ENCODE results near the gene HDAC8.
"Not testable (repeated sequence)": the region's sequence is repeated elsewhere in the genome, so short reads cannot be mapped to it uniquely, and the experiment has no call there.

The HDAC8 gene

DNA sequence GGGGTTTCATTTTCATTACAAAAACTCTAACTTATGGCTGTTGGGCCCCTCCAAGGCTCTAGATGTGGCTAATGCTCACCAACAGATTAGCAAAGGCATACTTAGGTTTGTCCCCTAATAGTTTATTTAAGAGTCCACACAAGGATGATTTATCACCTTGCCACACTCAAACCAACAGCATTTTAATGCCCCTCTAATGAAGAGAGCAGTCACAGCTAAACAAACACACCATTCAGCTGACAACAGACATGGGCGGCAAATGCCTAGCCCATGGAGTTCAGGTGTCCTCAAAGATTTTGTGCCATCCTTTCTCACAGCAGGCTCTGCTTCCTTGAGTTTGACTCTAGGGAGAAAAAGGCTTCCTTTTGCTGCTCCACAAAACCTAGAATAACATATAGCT lies 205.1 kb downstream of the HDAC8 start:
- no peak for DNase-seq

DNA sequence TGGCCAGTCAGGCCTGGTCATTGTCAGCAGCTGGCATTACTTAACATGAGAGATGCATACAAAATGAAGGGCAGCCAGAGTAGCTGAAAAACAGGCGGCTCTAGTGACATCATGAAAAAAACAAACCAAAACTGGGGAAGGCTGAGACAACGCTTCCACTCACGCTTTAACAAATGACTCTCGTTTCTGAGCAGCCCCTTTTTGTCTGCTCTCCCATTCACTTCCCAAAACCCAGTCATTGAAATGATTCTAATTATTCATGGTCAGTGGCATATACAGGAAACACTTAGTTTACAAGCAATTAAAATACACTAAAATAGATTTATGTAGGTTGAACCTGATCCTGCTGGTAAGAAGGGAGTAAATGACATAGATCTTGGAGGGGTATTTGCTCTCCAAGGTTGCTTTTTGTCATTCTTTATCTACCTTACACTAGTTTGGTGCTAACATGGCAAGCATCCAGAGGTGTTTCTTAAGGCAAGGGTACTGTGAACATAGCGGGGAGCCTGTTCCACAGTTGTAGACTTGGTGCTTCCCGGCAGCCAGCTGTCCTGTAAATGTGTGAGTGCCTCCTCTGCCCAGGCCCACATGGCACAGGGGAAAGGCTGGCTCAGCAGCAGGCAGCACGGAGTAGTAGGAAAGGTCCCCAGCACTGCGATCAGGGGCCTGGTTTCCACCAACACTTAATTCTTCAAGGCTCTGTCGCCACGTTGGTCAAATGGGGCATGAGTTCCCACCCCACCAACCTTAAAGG lies 205.8 kb downstream of the HDAC8 start:
- no peak for DNase-seq

DNA sequence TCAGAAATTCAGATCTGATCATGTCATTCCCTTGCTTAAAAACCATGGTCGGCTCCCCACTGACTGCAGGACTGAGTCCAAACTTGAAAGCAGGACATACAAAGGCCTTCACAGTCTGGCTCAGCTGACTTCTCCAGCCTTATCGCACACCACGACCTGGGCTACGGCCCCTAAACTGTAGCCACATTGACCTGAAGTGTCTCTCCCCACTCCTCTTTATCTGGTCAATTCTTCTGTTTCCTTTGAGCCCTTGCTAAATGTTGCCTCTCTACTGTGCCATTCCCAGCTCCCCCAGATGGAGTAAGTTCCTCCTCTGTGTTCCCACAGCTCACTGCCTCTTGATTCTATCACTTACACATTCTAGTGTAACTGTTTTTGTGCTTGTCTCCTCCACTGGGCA lies 206.5 kb downstream of the HDAC8 start:
- DNase-seq: no peak

DNA sequence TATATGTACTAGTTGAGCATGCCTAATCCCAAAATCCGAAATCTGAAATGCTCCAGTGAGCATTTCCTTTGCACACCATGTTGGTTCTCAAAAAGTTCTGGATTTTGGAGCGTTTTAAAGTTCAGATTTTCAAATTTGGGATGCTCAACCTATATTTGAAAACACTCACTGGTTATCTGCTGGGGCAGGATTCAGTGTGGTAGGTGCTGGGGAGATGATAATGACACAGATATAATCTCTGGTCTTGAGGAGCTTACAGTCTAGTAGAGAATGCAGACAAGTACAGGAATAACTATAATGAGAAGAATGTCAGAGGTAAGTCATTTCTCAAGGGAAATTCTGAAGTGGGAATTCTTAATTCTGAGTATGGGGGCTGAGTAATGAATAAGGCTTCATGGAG lies 207.5 kb downstream of the HDAC8 start:
- DNase-seq: no peak

DNA sequence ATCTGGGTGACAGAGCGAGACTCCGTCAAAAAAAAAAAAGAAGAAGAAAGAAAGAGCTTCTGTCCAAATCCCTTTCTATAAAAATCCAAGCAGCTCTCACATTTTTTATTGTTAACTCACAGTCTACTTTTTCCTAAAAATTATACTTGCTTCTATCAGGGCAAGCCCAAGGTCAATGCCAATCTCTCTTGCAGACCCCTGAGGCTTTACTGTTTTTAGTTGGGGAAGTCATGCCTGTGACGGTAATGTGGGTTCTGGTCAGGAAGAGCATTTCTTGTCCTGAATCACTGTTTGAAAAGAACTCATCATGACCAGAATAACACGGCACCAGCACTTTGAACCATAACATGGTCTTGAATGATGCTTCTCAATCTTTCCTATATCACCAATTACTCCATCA lies 212.3 kb downstream of the HDAC8 start:
- DNase-seq: no peak

DNA sequence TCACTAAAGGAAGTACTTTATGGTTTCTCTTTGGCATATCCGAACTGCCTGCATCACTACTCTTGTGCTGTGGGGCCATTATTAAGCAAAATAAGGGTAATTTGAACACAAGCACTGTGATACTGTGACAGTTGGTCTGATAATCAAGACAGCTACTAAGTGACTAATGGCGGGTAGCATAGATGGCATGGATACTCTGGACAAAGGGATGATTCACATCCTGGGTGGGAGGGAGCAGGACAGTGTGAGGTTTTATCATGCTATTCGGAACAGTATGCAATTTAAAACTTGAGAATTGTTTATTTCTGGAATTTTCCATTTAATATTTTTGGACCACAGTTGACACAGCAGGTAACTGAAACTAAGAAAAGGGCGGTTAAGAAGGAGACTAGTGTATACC lies 214.3 kb downstream of the HDAC8 start:
- DNase-seq: no peak

DNA sequence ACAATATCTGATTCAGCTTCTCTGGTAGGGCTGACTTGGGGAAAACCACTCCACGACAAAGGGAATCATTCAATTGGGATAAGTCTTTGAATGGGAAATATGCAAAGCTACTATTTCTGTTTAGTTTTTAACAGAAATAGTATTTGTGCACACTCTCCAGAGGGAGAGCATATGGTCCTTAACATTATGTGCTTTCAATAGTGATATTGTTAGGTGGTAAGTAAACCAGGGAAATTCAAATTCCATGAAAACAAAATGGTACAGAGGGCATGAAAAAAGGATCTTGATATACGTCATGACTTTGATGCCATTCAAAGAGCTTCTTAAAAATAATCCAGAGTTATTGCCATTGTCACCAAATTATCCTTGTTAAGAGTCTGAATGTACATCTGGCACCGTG lies 219.9 kb downstream of the HDAC8 start:
- no peak for DNase-seq

DNA sequence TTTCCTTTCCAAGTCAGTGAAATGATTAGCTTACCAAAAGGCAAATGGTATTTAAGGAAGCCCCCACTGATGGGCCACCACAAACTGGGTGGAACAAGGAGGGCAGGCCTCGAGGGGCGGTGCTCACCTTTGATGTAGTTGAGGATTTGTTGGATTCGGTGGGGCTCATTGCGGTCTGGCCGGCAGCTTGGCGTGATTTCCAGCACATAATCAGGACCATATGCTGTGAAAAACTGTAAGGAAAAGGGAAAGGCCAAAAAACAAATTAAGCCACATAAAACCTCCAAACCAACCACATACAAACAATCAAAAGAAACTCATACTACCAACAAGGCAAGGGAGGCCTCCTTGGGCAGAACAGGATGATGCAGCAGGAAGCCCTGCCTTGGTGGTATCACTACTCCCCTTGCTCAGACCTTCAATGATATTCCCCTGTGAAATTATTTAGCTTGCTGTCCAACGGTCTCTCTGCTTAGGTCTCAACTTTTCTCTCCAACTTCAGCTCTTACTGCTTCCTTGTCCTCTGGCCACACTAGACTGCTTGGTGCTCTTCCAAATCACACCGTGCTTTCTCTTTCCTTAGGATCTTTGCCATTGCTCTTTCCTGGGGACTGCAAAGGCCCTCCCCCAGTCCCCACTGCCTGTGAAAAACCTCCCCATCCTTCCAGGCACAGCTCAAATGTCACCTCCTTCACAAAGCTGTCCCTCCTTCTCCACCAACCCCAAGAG lies 220.9 kb downstream of the HDAC8 start:
- DNase-seq: no peak

DNA sequence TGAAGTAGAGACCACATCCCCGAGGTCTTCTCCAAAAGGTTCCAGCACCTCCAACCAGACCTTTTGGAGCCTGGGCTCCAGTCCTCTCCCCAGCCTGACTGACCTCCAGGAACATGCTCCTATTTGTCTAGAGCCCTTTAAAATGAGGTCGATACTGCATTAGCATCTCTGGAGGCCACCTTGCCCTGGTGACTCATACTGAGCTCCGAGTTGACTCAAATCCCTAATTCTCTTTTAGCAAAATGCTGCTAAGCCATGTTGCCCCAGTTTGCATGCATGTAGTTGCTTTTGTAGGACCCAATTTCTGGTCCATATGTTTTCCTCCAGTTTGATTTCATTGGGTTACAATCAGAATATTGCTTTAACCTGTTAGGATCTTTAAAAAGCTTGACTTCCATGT lies 223.5 kb downstream of the HDAC8 start:
- no peak for DNase-seq

DNA sequence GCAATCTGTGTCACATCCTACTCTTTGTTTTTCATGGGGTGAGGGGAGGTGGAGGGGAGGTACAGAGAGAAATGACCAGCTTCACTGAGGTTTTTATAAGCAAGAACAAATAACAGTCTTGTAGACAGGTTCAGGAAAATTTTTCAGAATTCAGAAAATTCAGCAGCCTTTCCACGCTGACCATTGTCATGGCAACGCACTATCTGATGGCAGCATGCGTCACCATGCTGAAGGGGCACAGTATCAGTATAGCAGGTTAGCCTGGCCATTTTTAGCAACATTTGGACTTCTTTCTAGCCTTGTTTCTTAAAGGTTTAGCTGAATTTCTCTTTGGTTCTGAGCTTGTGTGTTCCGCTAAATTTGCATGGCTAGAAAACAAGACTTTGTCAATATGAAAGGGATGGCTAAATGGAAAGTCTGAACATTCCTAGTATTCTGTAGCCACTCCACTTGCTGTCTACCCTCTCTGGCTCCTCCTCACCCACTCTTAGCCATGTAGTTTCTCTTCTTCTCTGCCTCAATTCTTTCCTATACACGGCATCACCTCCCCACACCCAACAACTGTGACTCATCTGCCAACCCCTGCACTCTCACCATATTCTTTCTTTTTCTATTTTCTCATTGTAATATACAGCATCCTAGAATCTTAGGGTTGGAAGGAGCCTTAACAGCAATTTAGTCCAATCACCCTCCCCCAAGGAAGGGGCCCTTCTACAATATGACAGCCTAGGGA lies 224.2 kb downstream of the HDAC8 start:
- no peak for DNase-seq

DNA sequence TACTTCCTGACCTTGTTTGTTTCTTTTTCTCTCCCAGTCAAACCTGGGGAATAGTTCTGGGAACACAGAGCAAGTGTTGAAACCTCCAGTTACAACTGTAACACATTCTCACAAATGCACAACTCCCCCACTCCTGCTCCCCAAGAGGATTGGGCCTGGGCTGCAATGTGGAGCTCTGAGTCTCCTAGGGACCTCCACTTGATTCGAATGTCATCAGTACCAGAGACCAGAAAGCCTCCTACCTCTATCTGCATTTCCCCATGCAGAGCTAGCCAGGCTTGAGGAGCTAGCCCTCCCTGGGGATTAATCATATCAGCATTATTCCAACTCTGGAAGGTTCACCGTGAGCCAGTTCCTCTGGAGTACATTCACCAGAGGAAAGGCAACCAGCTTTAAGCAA lies 225.3 kb downstream of the HDAC8 start:
- DNase-seq: no peak

DNA sequence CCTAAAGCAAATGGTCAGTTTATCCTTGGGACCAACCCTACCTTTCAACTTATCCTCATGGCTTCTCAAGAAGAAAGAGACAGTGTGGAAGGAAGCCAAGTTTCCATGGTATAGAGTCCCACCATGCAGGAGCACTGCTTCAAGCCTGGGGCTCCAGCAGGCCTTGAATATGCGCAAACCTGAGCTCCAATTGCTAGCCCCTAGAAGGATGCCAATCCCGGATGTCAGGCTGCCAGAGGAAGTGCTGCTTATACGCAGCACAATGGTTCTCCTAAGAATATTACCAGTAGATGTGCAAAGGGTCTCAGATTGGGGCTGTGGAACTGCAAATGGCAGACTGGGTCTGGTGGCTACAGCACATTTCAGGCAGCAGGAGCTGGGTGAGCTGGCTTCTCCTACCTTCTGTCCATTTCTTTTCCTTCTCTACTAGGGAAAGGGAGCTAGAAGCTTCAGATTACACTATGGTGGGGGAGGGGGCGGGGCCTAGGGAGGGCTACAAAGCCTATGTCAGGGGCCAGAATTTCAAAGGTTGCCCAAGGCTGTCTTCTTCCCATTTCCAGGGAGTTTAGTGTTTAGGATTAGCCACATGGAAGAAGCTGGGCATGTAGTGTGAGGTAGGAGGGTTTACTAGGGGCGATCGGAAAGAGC lies 226.2 kb downstream of the HDAC8 start:
- no peak for DNase-seq

DNA sequence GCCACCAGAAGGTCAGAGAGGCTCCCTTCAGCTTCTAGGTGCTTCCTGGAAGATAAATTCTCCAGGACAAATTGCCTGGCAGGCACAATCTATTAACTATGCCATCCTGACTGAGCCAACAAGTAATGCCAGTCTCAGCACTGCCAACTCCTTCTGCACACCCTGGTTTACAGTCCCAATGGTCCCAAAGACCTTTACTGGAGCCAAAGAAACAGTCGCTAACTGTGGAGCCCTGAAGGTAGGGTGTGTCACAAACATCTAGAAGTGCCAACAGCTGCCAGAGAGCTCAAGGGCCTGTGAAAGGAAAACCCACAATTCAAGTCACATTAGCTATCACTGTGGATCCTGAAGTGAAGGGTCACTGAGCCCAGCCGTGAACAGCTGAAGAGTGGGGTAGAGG lies 232.0 kb downstream of the HDAC8 start:
- DNase-seq: no peak

DNA sequence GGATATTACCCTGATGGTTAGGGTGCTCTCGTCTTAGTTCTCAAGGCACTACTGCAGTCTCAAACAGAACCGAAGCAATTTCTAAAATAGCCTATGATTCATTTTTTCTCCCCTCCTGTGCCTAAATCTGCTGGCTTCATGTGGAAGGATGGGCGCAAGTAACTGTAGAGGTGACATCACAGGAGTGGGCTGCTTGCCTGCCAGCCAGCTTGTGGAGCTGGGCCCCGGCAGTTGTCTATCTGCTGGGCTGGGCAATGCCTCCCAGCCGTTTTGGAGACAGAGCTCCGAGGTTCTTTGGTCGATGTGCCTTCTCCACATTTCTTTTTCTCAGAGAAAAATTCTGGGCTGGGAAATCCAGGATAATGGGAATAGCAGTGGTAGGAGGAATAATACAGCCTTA lies 232.6 kb downstream of the HDAC8 start:
- DNase-seq: no peak

DNA sequence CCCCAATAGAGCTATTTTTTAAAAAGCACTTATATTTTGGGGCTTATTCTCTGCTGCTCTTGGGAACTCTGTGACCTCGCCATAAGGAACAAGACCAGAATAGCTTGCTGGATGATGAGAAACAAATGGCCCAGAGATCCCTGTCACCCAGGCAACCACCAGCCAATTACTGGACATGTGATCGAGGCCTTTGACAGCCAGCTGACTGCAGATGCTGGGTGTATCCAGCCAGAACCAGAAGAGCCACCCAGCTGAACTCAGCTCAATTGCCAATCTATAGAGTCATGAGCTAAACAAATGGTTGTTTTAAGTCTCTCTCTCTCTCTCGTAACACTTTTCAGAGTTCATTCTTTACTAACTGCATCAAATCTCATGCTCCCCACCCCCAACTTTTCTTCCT lies 242.5 kb downstream of the HDAC8 start:
- DNase-seq: no peak

DNA sequence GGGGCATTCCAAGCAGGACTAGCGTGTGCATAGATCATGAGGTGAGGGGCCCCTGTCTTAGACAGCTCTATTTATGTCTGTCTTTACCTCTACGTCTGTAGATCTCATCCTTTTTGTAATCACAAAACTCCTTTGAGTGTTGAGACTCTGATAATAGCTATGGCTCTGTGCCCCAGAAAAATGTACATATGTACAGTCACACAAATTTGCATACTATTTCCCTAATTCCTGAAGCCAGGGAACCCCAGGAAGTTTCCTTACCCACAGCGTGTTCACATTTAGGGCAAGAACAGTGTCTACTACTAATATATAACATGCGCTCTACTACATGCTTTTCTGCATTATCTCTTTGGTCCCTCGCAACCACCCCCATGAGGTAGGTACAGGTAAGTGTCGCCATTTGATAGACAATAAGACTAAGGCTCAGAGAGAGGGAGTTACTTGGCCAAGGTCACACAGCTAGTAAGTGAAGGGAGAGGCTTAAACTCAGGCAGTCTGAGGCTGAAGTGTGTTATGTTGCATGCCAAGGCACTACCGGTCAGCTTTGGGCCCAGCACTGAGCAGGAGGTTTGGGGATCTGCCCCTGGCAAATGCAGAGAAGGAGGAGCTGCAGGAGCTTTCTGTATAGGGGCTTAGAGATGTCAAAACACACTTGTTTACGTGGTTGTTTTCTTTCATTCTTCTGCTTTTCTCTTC lies 245.9 kb downstream of the HDAC8 start:
- no peak for DNase-seq

DNA sequence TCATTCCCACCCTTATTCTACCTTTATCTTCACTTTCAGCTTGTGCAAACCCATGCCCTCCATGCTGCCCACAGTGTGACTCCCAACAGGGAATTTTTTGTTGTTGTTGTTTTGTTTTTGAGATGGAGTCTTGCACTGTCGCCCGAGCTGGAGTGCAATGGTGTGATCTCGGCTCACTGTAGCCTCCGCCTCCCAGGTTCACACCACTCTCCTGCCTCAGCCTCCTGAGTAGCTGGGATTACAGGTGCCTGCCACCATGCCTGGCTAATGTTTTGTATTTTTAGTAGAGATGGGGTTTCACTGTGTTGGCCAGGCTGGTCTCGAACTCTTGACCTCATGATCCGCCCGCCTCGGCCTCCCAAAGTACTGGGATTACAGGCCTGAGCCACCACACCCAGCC lies 253.0 kb downstream of the HDAC8 start:
- not testable (repeated sequence) for DNase-seq

DNA sequence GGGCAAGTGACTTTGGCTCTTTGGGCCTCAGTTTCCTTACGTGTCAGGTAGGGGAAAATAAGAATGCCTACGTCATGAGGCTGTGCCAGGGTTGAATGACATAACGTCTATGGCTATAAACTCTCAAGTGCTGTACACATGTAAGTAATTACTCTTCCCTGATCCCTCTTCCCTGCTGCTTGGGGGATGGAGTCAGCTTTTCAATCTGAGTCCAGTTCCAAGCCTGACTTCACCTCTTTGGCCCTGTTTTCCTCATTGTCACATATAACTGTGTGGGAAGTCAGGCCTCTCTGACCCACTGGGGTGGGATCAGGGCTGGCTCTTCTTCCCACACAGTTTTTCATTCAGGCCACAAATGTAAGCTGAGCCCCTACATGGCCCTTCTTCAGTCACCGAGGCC lies 255.5 kb downstream of the HDAC8 start:
- no peak for DNase-seq

DNA sequence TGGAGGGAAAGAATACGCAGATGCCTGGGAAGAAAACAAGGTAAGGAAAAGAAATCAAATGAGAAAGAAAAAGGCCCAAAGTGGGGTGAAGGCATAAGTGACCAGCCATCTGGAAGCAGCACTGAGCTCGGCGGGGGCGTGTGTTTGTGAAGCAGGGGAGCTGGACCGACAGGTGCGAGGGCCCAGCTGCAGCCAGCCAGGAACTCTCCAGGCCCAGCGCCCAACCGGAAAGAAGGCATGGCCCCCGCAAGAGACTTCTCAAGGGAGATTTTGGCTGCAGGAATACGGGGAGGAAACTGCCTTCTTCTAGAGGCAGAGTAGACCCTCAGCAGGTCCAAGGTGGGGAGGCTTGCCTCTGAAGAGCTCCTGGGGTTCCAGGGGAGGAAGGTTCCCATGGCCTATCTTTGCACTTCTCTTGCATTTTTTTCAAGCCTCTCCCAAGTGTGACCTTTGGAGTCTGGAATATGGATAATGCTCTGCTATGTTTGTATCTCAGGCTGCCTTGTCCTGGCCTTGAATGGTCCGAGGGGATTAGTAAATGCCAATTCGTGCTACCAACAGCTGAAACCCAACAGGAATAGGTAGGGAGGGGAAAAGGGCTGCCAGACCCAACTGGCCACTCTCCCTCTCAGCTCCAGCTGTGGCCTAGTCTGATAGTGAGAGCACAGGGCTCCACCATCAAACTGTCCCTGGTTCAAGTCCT lies 256.1 kb downstream of the HDAC8 start:
- DNase-seq: no peak

DNA sequence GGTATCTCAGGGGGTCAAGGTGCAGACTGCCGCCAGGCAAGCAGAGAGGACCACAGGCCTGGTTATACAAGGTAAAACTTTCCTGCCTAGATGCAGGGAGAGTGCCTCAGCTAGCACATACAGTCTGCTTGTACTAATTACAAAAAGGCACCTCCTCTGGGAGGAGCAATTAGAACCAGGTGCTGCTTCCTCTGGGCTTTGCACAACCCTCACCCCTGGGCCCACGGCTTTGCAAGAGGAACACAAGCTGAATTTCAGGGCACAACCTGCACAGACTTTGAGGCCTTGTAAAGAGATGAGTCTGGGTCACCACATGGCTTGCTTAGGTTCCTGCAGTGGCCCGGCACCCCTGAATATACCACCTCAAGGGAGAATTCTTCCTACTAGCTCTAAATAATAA lies 257.8 kb downstream of the HDAC8 start:
- no peak for DNase-seq

DNA sequence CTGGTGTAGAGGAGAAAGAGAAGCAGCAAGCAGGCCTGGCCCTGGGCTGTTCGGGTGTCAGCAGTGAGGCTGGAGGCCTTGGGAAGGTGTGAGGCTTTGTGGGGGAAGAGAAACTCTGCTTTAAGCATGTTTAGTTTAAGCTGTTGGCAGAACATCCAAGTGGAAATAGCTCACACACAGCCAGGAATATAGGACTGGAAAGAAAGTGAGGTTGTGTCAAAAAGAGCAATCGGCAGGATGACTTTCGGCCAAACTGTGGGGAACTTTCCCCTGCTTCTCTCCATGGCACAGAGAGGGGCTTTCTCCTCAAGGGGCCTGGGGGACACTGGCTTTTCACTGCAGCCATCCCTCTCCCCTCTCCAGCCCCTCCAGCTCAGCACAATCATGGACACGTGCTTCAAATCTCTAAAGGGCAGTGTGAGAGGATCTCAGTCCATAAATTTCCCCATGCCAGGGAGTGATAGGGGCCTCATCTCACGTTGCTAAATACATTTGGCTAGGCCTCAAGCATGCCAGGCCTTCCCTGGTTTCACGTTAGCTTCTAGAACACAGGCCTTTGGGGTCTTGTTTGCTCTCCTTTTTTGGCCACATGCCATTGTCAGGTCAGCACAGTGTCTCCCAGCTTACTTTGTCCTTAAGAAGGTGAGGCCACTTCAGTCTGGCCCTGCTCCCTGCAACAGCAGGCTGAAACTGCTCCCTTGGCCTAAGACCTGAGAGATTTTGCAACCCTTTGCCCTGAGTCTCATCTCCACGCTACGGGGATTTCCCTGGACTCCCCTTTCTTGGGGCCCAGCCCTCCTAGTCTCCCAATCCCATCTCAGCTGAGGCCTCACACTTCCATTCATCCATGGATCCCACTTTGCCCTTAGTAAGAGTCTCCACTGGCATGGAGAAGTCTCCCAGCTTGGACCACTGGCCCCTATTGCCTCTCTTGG lies 258.7 kb downstream of the HDAC8 start:
- DNase-seq: no peak
